Osteocyte (in vitro differentiated cells): ENCODE results near the gene PDE6A. TPM values are rescaled to one million over a fixed set of nuclear protein-coding genes. Genes with fewer than 3 reads are reported as not detected.

ENCODE experiments used
- DNase-seq: peaks from one replicate; pipeline ENCODE4 v3.0.0; 2021; ENCODE audit warnings: mixed read lengths; ENCODE audit not compliant: unreplicated experiment; ENCODE audit errors: extremely low spot score
- H3K27ac Mint-ChIP-seq: one replicate; pipeline ENCODE4 v1.8.0; 2021; ENCODE audit warnings: mild to moderate bottlenecking, mixed read lengths; ENCODE audit not compliant: unreplicated experiment
- H3K27me3 Mint-ChIP-seq: one replicate; pipeline ENCODE4 v1.8.0; 2021; ENCODE audit warnings: mixed read lengths; ENCODE audit not compliant: unreplicated experiment
- H3K36me3 Mint-ChIP-seq: one replicate; pipeline ENCODE4 v1.8.0; 2021; ENCODE audit warnings: mixed read lengths; ENCODE audit not compliant: unreplicated experiment
- H3K4me1 Mint-ChIP-seq: one replicate; pipeline ENCODE4 v1.8.0; 2021; ENCODE audit warnings: mixed read lengths; ENCODE audit not compliant: unreplicated experiment
- H3K4me3 Mint-ChIP-seq: one replicate; pipeline ENCODE4 v1.8.0; 2021; ENCODE audit warnings: mild to moderate bottlenecking, moderate library complexity, mixed read lengths; ENCODE audit not compliant: unreplicated experiment
- H3K9me3 Mint-ChIP-seq: one replicate; pipeline ENCODE4 v1.8.0; 2021; ENCODE audit warnings: mixed read lengths; ENCODE audit not compliant: unreplicated experiment
- CTCF ChIP-seq: fragments of 200-600 bp; sonication (generic); IDR thresholded peaks from 2 replicates; pipeline ENCODE4 v1.5.0; 2021; ENCODE audit warnings: antibody characterized with exemption, mild to moderate bottlenecking, moderate library complexity
- total RNA-seq: library from RNA; stranded (reverse); gene quantifications from 2 replicates; pipeline ENCODE4 v1.2.1, GENCODE V29; 2021

Gene PDE6A
- total RNA-seq, 1 donor from 2014 or later, result not detected

- no peak overlapping the region for H3K4me3 Mint-ChIP-seq
- H3K36me3 Mint-ChIP-seq, result peaks cover 7% of the 10 kb centered on the region
- DNase-seq, result no peak
- peaks cover 7% of the 10 kb centered on the region for H3K4me1 Mint-ChIP-seq
- no peaks in the 10 kb centered on the region for H3K9me3 Mint-ChIP-seq
- H3K27me3 Mint-ChIP-seq, result no peaks in the 10 kb centered on the region
- no peak overlapping the region for H3K27ac Mint-ChIP-seq
- no peak for TF ChIP-seq CTCF
These were observed 95.2 kb downstream of the PDE6A start for GRCh38 chr5:149849280-149849965.

GRCh38 chr5:149847611-149848010, 97.0 kb downstream of the PDE6A start:
- DNase-seq, result no peak
- no peak overlapping the region for H3K27ac Mint-ChIP-seq
- no peaks in the 10 kb centered on the region for H3K9me3 Mint-ChIP-seq

GRCh38 chr5:149846021-149846420, 98.6 kb downstream of the PDE6A start:
- no peak for TF ChIP-seq CTCF
- Mint-ChIP-seq H3K27ac (no peak overlapping the region), H3K27me3 (no peaks in the 10 kb centered on the region), H3K9me3 (no peaks in the 10 kb centered on the region), H3K4me3 (no peak overlapping the region), H3K4me1 (no peaks in the 10 kb centered on the region), H3K36me3 (peaks cover 7% of the 10 kb centered on the region)
- DNase-seq, result no peak

More at GRCh38 chr5:149847611-149848010, 97.0 kb downstream of the PDE6A start:
- H3K27me3 Mint-ChIP-seq, result no peaks in the 10 kb centered on the region
- H3K4me1 Mint-ChIP-seq, result no peaks in the 10 kb centered on the region
- H3K4me3 Mint-ChIP-seq, result no peak overlapping the region
- peaks cover 7% of the 10 kb centered on the region for H3K36me3 Mint-ChIP-seq
- TF ChIP-seq CTCF, result no peak

- Mint-ChIP-seq H3K36me3 (peaks cover 7% of the 10 kb centered on the region), H3K4me3 (no peak overlapping the region), H3K4me1 (peaks cover 3% of the 10 kb centered on the region), H3K9me3 (no peaks in the 10 kb centered on the region), H3K27me3 (no peaks in the 10 kb centered on the region), H3K27ac (no peak overlapping the region)
- no peak for TF ChIP-seq CTCF
- DNase-seq, result no peak
These were observed 99.0 kb downstream of the PDE6A start for GRCh38 chr5:149845601-149846000.

GRCh38 chr5:149841851-149842793, 102.5 kb downstream of the PDE6A start:
- H3K4me1 Mint-ChIP-seq, result peaks cover 20% of the 10 kb centered on the region
- TF ChIP-seq CTCF, result no peak
- no peak overlapping the region for H3K4me3 Mint-ChIP-seq
- no peaks in the 10 kb centered on the region for H3K27me3 Mint-ChIP-seq
- no peaks in the 10 kb centered on the region for H3K9me3 Mint-ChIP-seq
- DNase-seq, result no peak
- H3K36me3 Mint-ChIP-seq, result no peaks in the 10 kb centered on the region
- no peak overlapping the region for H3K27ac Mint-ChIP-seq
